Brain microvascular endothelial cell (primary cell): ENCODE results near the gene ST3GAL3.

Source experiments
- DNase-seq: peaks from one replicate; pipeline ENCODE4 v3.0.0-alpha.2; 2020
- H3K27ac ChIP-seq: fragments of 250-450 bp; sonication (Bioruptor Pico); 2 replicates; pipeline ENCODE4 v1.5.1; 2020; ENCODE audit warnings: mild to moderate bottlenecking, moderate library complexity
- H3K27me3 ChIP-seq: fragments of 250-450 bp; sonication (Bioruptor Pico); replicated peaks from 2 replicates; pipeline ENCODE4 v1.5.1; 2020; ENCODE audit warnings: mild to moderate bottlenecking
- H3K36me3 ChIP-seq: fragments of 250-450 bp; sonication (Bioruptor Pico); replicated peaks from 2 replicates; pipeline ENCODE4 v1.5.1; 2020; ENCODE audit warnings: mild to moderate bottlenecking
- H3K4me3 ChIP-seq: 2 replicates; pipeline ENCODE4 v1.5.1; 2011; ENCODE audit warnings: low read depth, mild to moderate bottlenecking, control low read depth, low read length, moderate library complexity
- in situ Hi-C: cut with HindIII; loops from 2 replicates; pipeline ENCODE4 v1.10.0; 2017; ENCODE audit warnings: low sequenced_read_pairs, low pct_ligation_motif_present
- TF ChIP-seq, protein P1 (sequence below): IDR thresholded peaks from 2 replicates; pipeline ENCODE4 v1.5.1; 2011; ENCODE audit warnings: low read depth, mild to moderate bottlenecking, moderate library complexity, low read length, control low read depth, inconsistent platforms; ENCODE audit errors: missing control alignments

Gene ST3GAL3

GRCh38 chr1:43904660-43905551, 197.6 kb downstream of the ST3GAL3 start:
- DNase-seq, result no peak
- TF ChIP-seq, protein P1, sequence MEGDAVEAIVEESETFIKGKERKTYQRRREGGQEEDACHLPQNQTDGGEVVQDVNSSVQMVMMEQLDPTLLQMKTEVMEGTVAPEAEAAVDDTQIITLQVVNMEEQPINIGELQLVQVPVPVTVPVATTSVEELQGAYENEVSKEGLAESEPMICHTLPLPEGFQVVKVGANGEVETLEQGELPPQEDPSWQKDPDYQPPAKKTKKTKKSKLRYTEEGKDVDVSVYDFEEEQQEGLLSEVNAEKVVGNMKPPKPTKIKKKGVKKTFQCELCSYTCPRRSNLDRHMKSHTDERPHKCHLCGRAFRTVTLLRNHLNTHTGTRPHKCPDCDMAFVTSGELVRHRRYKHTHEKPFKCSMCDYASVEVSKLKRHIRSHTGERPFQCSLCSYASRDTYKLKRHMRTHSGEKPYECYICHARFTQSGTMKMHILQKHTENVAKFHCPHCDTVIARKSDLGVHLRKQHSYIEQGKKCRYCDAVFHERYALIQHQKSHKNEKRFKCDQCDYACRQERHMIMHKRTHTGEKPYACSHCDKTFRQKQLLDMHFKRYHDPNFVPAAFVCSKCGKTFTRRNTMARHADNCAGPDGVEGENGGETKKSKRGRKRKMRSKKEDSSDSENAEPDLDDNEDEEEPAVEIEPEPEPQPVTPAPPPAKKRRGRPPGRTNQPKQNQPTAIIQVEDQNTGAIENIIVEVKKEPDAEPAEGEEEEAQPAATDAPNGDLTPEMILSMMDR, result no peak
- Histone ChIP-seq H3K4me3 (no peak overlapping the region), H3K36me3 (peaks cover 2% of the 10 kb centered on the region), H3K27ac (no peak overlapping the region), H3K27me3 (no peaks in the 10 kb centered on the region)
- in situ Hi-C loops, result no loop called here

DNA sequence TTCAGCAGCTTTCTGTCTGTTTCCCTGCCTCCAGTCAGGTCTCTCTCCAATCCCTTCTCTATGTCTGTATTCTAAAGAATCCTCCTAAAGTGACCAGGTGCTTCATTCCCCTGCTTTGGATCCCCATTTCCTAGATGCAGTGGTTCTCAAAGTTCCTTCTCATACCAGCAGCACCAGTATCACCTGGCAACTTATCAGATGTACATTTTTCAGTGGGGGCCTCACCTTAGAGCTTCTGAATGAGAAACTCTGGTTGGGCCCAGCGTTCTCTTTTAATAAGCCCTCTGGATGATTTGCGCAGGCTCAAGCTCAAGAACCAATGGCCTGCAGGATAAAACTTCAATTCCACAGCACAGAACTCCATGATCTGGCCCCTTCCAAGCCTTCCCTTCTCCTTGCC, 200.9 kb downstream of the ST3GAL3 start:
- TF ChIP-seq, protein P1, result no peak
- in situ Hi-C loops, result no loop called here
- no peak for DNase-seq
- Histone ChIP-seq H3K36me3 (peaks cover 2% of the 10 kb centered on the region), H3K4me3 (no peak overlapping the region), H3K27me3 (no peaks in the 10 kb centered on the region), H3K27ac (no peak overlapping the region)

DNA sequence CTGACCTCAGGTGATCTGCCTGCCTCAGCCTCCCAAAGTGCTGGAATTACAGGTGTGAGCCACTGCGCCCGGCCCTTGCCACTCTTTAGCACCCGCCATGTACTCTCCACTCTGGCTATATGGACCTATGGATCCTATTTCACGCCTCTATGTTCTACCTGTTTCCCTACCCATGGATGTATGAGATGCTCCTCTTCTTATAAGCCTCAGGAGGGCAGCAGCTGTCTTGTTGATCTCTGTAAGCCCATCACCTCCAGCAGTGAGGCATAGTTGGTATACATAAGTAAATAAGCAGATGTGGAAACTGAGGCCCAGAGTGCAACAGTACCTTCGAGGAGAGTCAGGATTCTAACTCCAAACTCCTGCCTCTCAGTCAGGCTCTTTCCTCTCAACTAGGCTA, 201.5 kb downstream of the ST3GAL3 start:
- TF ChIP-seq, protein P1, result peak; percentile 31
- Histone ChIP-seq H3K27me3 (no peaks in the 10 kb centered on the region), H3K27ac (no peak overlapping the region), H3K36me3 (peaks cover 2% of the 10 kb centered on the region), H3K4me3 (no peak overlapping the region)
- in situ Hi-C loops, result no loop called here
- no peak for DNase-seq

GRCh38 chr1:43910343-43910742, 203.0 kb downstream of the ST3GAL3 start:
- no peaks in the 10 kb centered on the region for H3K27me3 ChIP-seq
- no peak for DNase-seq
- peaks cover 2% of the 10 kb centered on the region for H3K36me3 ChIP-seq
- TF ChIP-seq, protein P1, result no peak
- in situ Hi-C loops, result no loop called here
- H3K27ac ChIP-seq, result no peak overlapping the region
- no peak overlapping the region for H3K4me3 ChIP-seq

GRCh38 chr1:43912607-43913006, 205.3 kb downstream of the ST3GAL3 start:
- Histone ChIP-seq H3K36me3 (no peaks in the 10 kb centered on the region), H3K27me3 (no peaks in the 10 kb centered on the region), H3K27ac (no peak overlapping the region), H3K4me3 (no peak overlapping the region)
- no peak for DNase-seq
- in situ Hi-C loops, result no loop called here
- TF ChIP-seq, protein P1, result no peak
